ENCODE results near the gene C2orf49. TPM values are rescaled to one million over a fixed set of nuclear protein-coding genes. Genes with fewer than 3 reads are reported as not detected.

C2orf49 gene
- total and polyA plus RNA-seq, 9 of the 15 experiments (the other 6 are each of a cell fraction or from before 2014, with no cell fraction given), result 17.9 to 38.2 (median 25.6) TPM

GRCh38 chr2:105398336-105399206 is 61.2 kb downstream of the C2orf49 start, which contains the start of gene FHL2 (continued):
- TF ChIP-seq ELK1 (CRISPR knock-in tag; IDR thresholded peaks at IDR 0.05), result 0 out of 2 replicates have a peak, but pooled peaks have one; percentile 91
- TF ChIP-seq MCM3 (IDR thresholded peaks at IDR 0.05), result no peak
- TF ChIP-seq ZKSCAN8 (CRISPR knock-in tag; IDR thresholded peaks at IDR 0.05), result no peak
- TF ChIP-seq FOXJ3 (CRISPR knock-in tag; IDR thresholded peaks at IDR 0.05), result no peak
- no peak for TF ChIP-seq PYGO2 (tag; IDR thresholded peaks at IDR 0.05)
- no peak for TF ChIP-seq ZNF24 (IDR thresholded peaks at IDR 0.05)
- TF ChIP-seq ETS2 (tag; IDR thresholded peaks at IDR 0.05; ENCODE audit: borderline replicate concordance, poor library complexity, severe bottlenecking), result no peak
- TF ChIP-seq SMARCB1 (IDR thresholded peaks at IDR 0.05; ENCODE audit: insufficient read length, low read depth), result no peak
- no peak for TF ChIP-seq BRF1 (IDR thresholded peaks at IDR 0.05; ENCODE audit: borderline replicate concordance, extremely low read depth, insufficient read length)
- peak; percentile 44 for TF ChIP-seq PCBP1 (IDR thresholded peaks at IDR 0.05; ENCODE audit: low read depth, low read length, poor library complexity, severe bottlenecking)
- peak; percentile 66; the same call in 1 of the 2 replicates for TF ChIP-seq ARID4B (CRISPR knock-in tag; IDR thresholded peaks at IDR 0.05)
- no peak for TF ChIP-seq ZC3H4 (CRISPR knock-in tag; IDR thresholded peaks at IDR 0.05; ENCODE audit: borderline replicate concordance)
- TF ChIP-seq MLX (CRISPR knock-in tag; conservative IDR thresholded peaks at IDR 0.05), result no peak
- TF ChIP-seq ZNF445 (CRISPR knock-in tag; IDR thresholded peaks at IDR 0.05; ENCODE audit: low read depth), result no peak
- TF ChIP-seq COPS2 (conservative IDR thresholded peaks at IDR 0.05), result no peak
- peak; percentile 100 for TF ChIP-seq RBFOX2 (IDR thresholded peaks at IDR 0.05; ENCODE audit: low read depth, low read length)
- peak; percentile 89 for TF ChIP-seq ZNF766 (CRISPR knock-in tag; conservative IDR thresholded peaks at IDR 0.05)
- no peak for TF ChIP-seq PHTF2 (CRISPR knock-in tag; IDR thresholded peaks at IDR 0.05)
- no peak for TF ChIP-seq SIX5 (IDR thresholded peaks at IDR 0.05; ENCODE audit: borderline replicate concordance in 1 of 2, insufficient read depth in 1 of 2, low read depth in 1 of 2, low read length in 2 of 2)
- TF ChIP-seq RBM25 (IDR thresholded peaks at IDR 0.05; ENCODE audit: low read depth, low read length, severe bottlenecking), result no peak
- 0 out of 2 replicates have a peak, but pooled peaks have one; percentile 20 for TF ChIP-seq SIN3B (IDR thresholded peaks at IDR 0.05; ENCODE audit: low read depth)
- TF ChIP-seq CHCHD3 (CRISPR knock-in tag; IDR thresholded peaks at IDR 0.05), result 0 out of 2 replicates have a peak, but pooled peaks have one; percentile 25

All from K562 (cell line).